ENCODE results near the gene FNTB. TPM values are rescaled to one million over a fixed set of nuclear protein-coding genes. Genes with fewer than 3 reads are reported as not detected.

FNTB gene
- total and polyA plus RNA-seq, 2 experiments from 2014 or later: 18.1 to 24.3 TPM

DNA sequence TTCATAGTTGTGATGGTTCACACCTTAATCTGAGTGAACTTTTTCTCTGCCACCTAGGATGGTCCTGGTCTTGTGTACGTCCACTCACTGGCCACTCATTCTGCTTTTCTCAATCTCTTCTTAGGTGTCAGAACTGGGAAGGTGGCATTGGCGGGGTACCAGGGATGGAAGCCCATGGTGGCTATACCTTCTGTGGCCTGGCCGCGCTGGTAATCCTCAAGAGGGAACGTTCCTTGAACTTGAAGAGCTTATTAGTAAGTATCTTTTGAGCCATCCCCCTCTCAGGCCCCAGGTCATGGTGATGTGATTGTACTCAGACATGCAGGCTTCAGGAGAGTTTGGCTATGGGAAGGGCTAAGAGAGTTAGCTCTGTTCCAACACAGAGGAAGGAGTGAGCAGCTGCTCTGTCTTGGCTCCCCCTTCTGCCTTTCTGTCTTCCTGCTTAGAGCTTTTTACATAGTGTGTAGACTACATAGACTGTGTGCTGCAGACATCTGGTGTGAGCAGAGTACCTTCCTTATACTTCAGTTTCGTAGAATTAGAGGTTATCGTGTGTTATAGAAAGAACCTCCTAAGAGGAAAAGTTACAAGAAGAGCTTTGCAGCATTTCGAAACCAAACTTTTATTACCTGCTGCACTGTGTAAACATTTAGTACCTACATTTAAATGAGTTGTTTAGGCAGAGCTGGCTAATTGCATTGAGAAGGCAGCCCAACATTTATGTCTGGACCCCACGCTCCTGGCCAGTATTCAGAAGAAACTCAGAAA is 54.2 kb downstream of the FNTB start:
- H3K9me3 ChIP-seq (ENCODE audit: low read depth): no peaks in the 10 kb centered on the region
- H3K9me2 ChIP-seq (replicated peaks; ENCODE audit: insufficient read depth): no peaks in the 10 kb centered on the region
- H3K27ac ChIP-seq: no peak overlapping the region
- no peaks in the 10 kb centered on the region for H4K20me1 ChIP-seq (ENCODE audit: insufficient read depth, poor library complexity, severe bottlenecking)
- H3K4me2 ChIP-seq: no peak overlapping the region
- H3K36me3 ChIP-seq (replicated peaks; ENCODE audit: insufficient read depth, low read depth): no peaks in the 10 kb centered on the region
- no peaks in the 10 kb centered on the region for H3K27me3 ChIP-seq
- no peaks in the 10 kb centered on the region for H3K79me2 ChIP-seq
- no peak for DNase-seq (ENCODE audit: low spot score)
- no peak overlapping the region for H3K4me3 ChIP-seq
- no peaks in the 10 kb centered on the region for H3K4me1 ChIP-seq (ENCODE audit: insufficient read depth)
- TF ChIP-seq CTCF (IDR thresholded peaks at IDR 0.05; ENCODE audit: poor library complexity) (no peak), EZH2phosphoT487 (IDR thresholded peaks at IDR 0.05; ENCODE audit: low read depth, severe bottlenecking, unreplicated experiment) (no peak), EZH2 (IDR thresholded peaks at IDR 0.05; ENCODE audit: borderline replicate concordance) (no peak)
- H2AFZ ChIP-seq: no peak overlapping the region
- WGBS (ENCODE audit: low lambda C conversion rate, missing lambda C conversion rate): 88% methylated on average over 9 of the region's 9 CpGs

GRCh38 chr14:65041434-65041915 is 54.8 kb downstream of the FNTB start:
- Histone ChIP-seq H3K9me3 (ENCODE audit: low read depth) (no peaks in the 10 kb centered on the region), H4K20me1 (ENCODE audit: insufficient read depth, poor library complexity, severe bottlenecking) (no peaks in the 10 kb centered on the region), H3K27me3 (no peaks in the 10 kb centered on the region), H3K4me1 (ENCODE audit: insufficient read depth) (no peaks in the 10 kb centered on the region), H3K9me2 (replicated peaks; ENCODE audit: insufficient read depth) (no peaks in the 10 kb centered on the region), H3K79me2 (no peaks in the 10 kb centered on the region), H3K4me2 (no peak overlapping the region), H3K27ac (no peak overlapping the region), H3K4me3 (no peak overlapping the region), H2AFZ (no peak overlapping the region), H3K36me3 (replicated peaks; ENCODE audit: insufficient read depth, low read depth) (no peaks in the 10 kb centered on the region)
- WGBS (ENCODE audit: low lambda C conversion rate, missing lambda C conversion rate): 93% methylated on average over 7 of the region's 7 CpGs
- no peak for TF ChIP-seq EZH2phosphoT487 (IDR thresholded peaks at IDR 0.05; ENCODE audit: low read depth, severe bottlenecking, unreplicated experiment)
- no peak for TF ChIP-seq EZH2 (IDR thresholded peaks at IDR 0.05; ENCODE audit: borderline replicate concordance)
- TF ChIP-seq CTCF (IDR thresholded peaks at IDR 0.05; ENCODE audit: poor library complexity): no peak
- DNase-seq (ENCODE audit: low spot score): no peak

DNA sequence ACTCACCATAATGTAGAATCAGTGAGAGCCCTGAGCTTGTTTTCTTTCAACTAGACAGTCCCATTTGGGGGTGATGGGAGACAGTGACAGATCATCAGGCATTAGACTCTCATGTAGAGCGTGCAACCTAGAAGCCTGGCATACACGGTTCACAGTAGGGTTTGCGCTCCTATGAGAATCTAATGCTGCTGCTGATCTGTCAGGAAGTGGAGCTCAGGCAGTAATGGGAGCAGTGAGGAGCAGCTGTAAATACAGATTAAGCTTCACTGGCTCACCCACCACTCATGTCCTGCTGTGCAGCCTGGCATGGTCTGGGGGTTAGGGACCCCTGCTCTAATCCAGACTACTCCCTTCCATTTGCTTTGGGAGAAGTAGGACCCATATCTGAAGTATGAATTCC is 55.6 kb downstream of the FNTB start:
- Histone ChIP-seq H3K4me3 (no peak overlapping the region), H3K27ac (no peak overlapping the region), H2AFZ (no peak overlapping the region), H3K9me3 (ENCODE audit: low read depth) (no peaks in the 10 kb centered on the region), H3K9me2 (replicated peaks; ENCODE audit: insufficient read depth) (no peaks in the 10 kb centered on the region), H4K20me1 (ENCODE audit: insufficient read depth, poor library complexity, severe bottlenecking) (no peaks in the 10 kb centered on the region), H3K27me3 (no peaks in the 10 kb centered on the region), H3K4me2 (no peak overlapping the region), H3K4me1 (ENCODE audit: insufficient read depth) (no peaks in the 10 kb centered on the region), H3K36me3 (replicated peaks; ENCODE audit: insufficient read depth, low read depth) (no peaks in the 10 kb centered on the region), H3K79me2 (no peaks in the 10 kb centered on the region)
- no peak for DNase-seq (ENCODE audit: low spot score)
- 86% methylated on average over 3 of the region's 3 CpGs for WGBS (ENCODE audit: low lambda C conversion rate, missing lambda C conversion rate)
- TF ChIP-seq CTCF (IDR thresholded peaks at IDR 0.05; ENCODE audit: poor library complexity): no peak

All from hepatocyte (in vitro differentiated cells).